Measurements from ENCODE around the gene KDELR3.
"Not testable (repeated sequence)": the region's sequence is repeated elsewhere in the genome, so short reads cannot be mapped to it uniquely, and the experiment has no call there.

The KDELR3 gene

GRCh38 chr22:38455530-38456271 lies 12.2 kb upstream of the KDELR3 start:
- in situ Hi-C loops (cut with MboI; ENCODE audit: low sequenced_read_pairs) = no loop called here

GRCh38 chr22:38456272-38456835 lies 11.5 kb upstream of the KDELR3 start:
- in situ Hi-C loops (cut with MboI; ENCODE audit: low sequenced_read_pairs) = no loop called here

GRCh38 chr22:38456841-38457699 lies 10.8 kb upstream of the KDELR3 start:
- in situ Hi-C loops (cut with MboI; ENCODE audit: low sequenced_read_pairs) = no loop called here

- in situ Hi-C loops (cut with MboI; ENCODE audit: low sequenced_read_pairs) = no loop called here
Observed at GRCh38 chr22:38460426-38460840, 7.5 kb upstream of the KDELR3 start.

DNA sequence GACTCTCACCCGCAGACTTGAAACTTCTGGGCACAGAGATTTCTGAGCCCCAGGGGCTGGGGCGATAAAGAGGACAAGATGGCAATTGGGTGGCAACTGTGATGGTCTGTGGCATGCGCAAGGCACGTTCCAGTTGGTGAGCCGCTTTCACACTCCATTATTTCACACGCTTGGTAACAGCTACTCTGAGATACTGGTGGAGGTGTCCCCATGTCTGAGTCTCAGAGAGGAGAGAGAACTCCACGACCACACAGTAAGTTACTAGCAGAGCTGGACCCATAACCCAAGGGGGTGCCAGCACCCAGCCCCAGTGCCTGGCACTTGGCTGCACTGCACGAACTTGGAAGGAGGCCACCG lies 6.9 kb upstream of the KDELR3 start:
- in situ Hi-C loops (cut with MboI; ENCODE audit: low sequenced_read_pairs) = no loop called here

DNA sequence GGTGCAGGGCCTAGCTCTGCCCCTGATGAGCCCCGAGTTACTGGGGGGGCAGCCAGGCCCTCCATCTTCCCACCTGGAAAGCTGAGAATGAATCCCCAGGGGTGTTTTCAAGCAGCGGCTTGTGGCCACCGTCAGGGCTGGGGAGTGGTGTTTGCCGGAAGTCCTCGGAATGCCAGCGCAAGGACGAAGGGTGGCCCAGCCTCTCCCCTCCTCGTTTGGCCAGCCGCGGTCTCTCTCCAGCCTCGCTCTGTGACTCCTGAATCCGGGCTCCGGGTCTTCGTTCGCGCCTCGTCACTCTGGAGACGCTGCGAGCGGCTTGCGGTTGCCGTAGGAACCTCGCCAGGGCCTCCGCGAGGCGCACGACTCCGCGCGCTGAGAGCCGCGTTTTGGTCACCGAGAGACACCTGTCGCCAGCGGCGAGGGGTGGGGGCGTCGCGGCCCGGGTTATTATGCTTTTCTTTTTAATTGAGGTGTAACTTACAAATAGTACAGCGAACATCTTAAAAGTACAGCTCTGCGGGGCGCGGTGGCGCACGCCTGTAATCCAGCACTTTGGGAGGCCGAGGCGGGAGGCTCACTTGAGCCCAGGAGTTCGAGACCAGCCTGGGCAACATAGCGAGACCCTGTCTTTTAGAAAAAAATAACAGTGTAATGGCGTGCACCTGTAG lies 6.3 kb upstream of the KDELR3 start:
- in situ Hi-C loops (cut with MboI; ENCODE audit: low sequenced_read_pairs) = no loop called here

DNA sequence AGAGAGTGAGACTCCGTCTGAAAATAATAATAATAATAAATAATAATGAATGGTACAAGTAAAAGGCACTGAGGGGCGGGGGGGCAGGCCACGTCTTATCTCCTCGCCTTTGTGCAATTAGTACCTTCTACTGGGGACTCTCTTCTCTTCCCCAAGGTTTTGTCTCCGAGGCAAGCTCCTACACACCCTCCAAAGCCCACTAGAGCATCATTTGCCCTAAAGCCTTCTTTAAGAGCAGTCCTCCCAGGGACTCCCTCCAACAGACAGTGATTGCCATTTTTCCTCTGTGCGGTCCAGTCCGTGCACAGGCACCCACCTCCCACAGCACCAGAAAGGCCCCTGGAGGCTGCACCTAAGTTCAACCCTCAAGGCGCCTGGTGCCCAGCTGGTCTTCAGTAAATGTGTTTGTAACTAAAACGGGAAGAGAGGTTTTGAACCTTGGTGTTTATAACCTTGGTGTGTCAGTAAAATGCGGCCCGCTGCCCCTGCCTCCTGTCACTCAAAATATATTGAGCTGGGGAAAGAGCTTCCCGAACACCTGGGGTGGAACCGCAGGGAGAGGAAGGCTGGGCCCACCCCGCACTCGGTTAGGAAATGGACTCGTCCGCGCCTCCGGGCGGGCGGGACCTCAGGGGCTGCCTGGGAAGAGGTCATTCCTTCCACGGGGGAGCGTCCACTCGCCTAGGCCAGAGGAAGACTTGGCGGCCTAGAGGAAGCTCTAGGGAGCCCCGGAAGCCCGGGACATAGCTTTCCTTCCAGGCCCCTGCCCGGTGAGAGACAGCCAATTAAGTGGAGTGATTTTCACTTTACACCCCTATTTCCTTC lies 4.7 kb upstream of the KDELR3 start:
- in situ Hi-C loops (cut with MboI; ENCODE audit: low sequenced_read_pairs) = no loop called here

DNA sequence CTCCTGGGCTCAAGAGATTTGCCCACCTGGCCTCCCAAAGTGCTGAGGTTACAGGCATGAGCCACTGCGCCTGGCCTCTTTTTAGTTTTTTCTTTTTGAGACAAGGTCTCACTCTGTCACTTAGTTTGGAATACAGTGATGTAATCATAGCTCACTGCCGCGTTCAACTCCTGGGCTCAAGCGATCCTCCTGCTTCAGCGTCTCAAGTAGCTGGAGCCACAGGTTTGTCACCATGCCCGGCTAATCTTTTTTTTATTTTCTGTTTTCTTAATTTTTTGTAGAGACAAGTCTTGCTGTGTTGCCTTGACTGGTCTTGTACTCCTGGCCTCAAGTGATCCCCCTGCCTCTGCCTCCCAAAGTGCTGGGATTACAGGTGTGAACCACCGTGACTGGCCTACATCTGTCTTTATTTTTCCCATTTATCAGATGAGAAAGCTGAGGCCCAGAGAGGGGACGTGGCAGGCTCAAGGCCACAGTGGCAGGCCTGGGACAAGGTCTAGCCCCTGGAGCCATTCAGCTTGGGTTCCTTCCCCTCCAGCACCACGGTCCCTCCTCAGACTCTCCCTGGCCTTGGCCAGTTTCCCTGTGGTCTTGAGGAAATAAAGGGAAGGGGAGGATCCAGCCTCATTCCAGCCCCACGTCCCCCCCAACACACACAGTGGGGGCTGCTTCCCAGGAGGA lies 2.8 kb upstream of the KDELR3 start:
- in situ Hi-C loops (cut with MboI; ENCODE audit: low sequenced_read_pairs) = no loop called here

GRCh38 chr22:38465673-38466490 lies 2.0 kb upstream of the KDELR3 start:
- in situ Hi-C loops (cut with MboI; ENCODE audit: low sequenced_read_pairs) = no loop called here

GRCh38 chr22:38467438-38467903 lies 425 bp upstream of the KDELR3 start:
- in situ Hi-C loops (cut with MboI; ENCODE audit: low sequenced_read_pairs) = no loop called here

- in situ Hi-C loops (cut with MboI; ENCODE audit: low sequenced_read_pairs) = no loop called here
Observed at GRCh38 chr22:38468443-38469305, 778 bp downstream of the KDELR3 start.

DNA sequence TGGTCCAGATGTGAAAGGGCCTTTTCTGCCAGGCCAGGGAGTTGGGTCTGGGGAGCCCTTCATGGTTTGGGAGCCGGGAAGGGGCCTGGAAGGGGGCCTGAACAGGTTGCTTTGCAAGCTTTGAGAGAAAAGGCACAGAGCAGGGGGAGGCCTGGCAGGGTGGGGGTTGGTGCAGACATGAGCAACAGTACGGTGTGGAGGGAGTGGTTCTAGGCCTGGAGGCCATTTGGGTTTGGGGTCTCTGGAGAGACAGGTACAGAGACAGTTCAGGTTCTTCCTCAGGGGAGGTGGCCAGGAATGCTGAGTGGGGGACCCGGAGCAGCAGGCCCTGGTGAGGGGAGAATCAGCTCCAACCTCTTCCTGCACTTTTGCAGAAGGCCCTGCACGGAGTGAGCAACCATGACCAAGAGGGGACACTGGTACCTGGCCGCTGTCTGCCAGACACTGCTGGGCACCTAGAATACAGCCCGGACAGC lies 1.4 kb downstream of the KDELR3 start:
- in situ Hi-C loops (cut with MboI; ENCODE audit: low sequenced_read_pairs) = no loop called here

- in situ Hi-C loops (cut with MboI; ENCODE audit: low sequenced_read_pairs) = not testable (repeated sequence)
Observed at GRCh38 chr22:38470179-38470578, 2.3 kb downstream of the KDELR3 start.

- in situ Hi-C loops (cut with MboI; ENCODE audit: low sequenced_read_pairs) = no loop called here
Observed at GRCh38 chr22:38471237-38471636, 3.3 kb downstream of the KDELR3 start.

- in situ Hi-C loops (cut with MboI; ENCODE audit: low sequenced_read_pairs) = no loop called here
Observed at GRCh38 chr22:38474003-38474607, 6.2 kb downstream of the KDELR3 start.

DNA sequence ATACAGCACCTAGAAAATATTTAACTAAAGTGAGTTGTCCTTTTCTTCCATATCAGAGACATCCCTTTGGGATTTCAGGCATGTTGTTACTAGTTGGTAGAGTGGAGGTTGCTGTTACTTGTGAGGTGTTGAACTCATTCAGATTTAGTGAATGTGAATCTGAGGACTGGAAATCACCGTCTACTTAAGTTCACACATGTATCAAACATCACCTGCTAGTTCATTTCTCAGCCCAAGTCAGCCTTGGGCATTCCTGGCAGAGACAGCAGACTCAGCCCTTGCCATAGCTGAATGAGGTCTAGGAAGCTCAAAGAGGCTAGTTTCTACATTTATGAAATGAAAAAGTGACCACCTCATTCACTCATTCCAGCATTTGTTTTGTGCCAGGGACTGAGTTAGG lies 9.7 kb downstream of the KDELR3 start:
- in situ Hi-C loops (cut with MboI; ENCODE audit: low sequenced_read_pairs) = no loop called here

DNA sequence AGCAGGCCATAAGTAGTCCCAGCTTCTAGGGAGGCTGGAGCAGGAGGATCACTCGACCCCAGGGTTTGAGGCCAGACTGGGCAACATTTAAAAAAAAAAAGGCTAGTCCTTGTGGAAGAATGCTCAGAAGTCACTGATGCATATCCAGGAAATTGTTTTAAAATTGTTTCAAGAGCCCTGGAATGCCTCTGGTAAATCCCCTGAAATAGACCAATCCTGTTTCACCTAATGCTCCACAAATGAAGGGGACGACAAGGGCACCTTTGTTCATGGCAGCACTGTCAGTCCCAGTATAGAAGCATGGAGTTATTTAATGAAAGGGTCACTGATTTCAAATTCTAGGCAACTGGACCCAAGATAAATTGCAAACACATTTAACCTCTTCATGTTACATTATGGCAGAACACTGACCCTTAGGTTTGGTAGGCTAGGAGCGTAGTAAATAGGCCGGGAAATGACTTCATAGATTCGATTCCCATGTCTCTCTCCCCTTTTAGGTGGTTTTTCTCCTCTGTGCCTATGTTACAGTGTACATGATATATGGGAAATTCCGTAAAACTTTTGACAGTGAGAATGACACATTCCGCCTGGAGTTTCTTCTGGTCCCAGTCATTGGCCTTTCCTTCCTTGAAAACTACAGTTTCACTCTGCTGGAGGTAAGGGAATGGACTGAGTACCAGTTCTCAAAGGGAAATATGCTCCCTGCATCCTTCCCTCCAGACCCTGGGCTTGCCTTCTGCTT lies 11.4 kb downstream of the KDELR3 start:
- in situ Hi-C loops (cut with MboI; ENCODE audit: low sequenced_read_pairs) = no loop called here
